Ecto neural progenitor cell (in vitro differentiated cells): ENCODE measurements around the gene ZFP2.

ENCODE experiments used
- DNase-seq: peaks from one replicate; pipeline ENCODE4 v3.0.0-alpha.2; 2018; ENCODE audit warnings: low spot score

The ZFP2 gene

GRCh38 chr5:178981381-178981780 lies 85.7 kb downstream of the ZFP2 start:
- DNase-seq = no peak
